Measurements from ENCODE around the gene POLR3GL.

POLR3GL gene

DNA sequence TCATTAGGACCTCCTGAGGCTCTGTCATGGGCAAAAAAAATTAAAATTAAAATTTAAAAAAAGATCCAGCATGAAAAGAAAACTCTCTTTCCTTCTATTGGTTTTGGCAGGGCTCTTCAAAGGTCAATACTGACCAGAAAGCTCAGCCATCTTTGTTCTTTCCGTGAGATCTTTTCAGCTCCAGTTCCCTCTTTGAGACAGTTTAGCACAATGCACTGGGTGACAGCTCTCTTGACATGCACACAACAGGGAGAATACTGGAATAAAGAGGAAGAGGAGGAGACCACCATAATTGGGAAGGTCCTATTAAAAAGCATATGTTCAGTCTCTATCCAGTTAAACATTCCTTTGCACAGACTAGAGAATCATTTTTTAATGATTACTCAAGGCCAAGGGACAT, 13.0 kb upstream of the POLR3GL start:
- no peak for DNase-seq

DNA sequence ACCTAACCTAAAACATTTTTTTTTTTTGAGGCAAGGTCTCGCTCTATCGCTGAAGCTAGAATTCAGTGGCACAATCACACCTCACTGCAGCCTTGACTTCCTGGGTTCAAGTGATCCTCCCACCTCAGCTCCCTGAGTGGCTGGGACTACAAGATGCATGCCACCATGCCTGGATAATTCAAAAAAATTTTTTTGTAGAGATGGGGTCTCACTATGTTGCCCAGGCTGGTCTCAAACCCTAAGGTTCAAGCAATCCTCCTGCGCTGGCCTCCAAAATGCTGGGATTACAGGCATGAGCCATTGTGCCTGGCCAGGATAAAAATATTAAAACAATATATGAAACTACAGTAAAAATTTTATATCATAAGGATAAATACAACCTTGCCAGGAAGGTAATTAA, 11.6 kb upstream of the POLR3GL start:
- DNase-seq = no peak

DNA sequence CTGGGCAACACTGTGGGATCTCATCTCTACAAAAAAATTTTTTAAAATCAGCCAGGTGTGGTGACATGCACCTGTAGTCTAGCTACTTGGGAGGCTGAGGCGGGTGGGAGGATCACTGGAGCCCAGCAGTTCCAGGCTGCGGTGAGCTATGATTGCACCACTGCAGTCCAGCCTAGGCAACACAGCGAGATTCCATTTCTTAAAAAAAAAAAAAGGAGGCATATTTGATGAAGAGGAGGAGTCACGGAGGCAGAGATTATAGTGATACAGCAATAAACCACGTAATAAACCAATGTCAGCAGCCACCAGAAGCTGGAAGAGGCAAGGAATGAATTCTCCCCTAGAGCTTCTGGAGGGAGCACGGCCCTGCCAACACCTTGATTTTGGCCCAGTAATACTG, 10.6 kb upstream of the POLR3GL start:
- no peak for DNase-seq

DNA sequence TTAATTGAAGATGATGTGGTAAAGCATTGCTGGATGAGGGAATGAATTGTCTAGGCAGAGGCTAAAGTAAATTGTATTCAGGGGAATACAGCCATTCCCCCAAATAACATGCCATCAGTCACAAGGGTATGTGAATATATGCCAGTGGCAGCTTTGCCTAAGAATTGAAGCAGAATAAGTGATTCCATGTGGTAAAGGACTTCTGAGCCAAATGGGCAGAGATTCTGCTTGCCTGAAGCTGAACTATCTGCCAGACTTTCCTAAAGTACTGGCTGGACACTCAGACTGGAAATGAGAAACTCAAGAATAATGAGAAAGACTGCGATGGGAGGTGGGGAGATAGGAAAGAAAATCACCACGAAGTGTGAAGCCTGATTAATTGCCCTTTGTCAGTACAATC, 9.1 kb upstream of the POLR3GL start:
- no peak for DNase-seq

DNA sequence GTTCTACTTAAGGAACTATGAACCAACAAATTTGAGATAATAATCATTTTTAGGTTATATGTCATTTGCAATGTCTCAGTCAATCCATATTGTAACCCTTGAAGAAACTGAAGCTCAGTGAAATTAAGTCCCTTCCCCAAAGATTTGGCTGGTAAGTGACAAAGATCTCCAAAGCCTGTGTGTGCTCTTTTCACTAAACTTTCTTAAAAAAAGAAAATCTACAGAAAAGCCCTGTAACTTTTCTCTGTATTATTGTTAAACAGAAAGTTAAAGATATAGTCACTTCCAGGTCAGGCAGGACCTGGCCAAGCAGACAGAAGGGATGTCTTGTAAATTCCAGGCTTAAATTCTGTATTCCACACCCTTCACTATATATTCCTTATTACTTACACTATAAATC, 8.1 kb upstream of the POLR3GL start:
- DNase-seq = no peak

DNA sequence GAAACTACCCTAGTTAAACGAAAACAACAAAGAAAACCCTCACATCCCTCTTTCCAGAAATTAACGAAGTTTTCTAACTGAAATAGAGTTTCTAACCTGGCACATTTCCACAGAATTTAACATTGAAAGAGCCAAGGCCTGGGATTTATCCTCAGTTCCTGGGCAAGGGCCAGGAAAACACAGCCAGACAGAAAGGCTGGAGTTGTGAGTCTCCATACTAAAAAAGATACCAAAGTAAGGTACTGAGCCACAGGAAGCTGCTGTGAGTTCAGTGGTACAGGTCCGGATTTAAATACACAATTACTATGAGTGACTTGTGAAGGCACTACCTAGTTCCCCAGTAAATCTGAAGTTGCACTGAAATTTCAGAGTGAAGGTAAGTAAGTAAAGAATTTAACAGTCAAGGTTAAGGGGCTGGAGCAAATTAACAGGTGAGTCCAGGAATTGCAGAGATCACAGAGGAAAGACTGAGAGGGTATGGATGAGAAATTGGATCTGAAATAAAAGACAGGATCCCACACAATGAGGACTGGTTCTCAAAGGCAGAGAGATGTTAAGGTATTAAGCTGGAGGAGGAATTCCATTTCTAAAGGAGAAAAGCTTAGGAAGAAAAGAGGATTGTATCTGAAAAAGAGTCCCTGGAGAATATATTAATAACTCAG, 7.6 kb upstream of the POLR3GL start:
- peak; percentile 40 for DNase-seq

DNA sequence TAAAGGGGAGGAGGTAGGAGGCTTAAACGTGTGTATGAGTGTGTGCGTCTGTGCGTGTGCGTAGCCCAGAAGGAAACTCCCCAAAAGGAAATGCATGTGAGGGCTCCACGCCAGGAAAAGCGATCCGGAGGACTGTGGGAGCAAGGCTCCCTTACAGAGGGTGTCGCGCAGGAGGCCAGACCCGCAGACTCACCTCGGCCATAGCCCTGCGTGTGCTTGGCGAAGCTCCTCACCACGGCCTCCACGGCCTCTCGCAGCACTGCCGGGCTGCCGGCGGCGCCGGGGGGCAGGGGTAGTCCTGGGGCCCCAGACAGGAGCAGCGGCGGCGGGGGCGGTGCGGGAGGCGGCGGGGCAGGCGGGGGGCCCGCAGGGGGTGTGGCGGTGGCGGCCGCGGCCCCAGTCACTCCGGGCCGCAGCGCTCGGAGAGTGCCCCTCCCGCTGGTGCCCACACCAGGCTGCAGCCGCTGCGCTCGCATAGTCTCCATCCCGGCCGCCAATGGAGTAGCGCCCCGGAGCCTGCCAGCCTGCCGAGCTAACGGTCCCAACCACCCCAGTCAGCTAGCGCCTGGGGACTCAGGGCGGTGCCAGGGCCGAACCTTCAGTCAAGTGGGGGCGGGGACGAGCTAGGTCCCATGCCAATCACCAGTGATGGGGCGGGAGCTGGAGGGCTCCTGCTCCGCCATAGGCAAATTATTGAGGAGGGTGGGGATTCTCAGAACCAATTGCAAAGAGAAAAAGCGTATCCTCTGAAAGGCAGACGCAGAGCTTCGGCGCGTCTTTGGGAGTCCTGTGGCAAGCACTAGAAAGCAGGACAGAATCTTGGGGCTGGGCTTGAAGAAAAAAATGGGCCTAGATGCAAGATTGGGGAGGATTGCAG, 6.8 kb upstream of the POLR3GL start, which contains the start of gene LIX1L:
Gene LIX1L, minus strand, starts transcription at position 575 of the 877 bp plus-strand sequence. Its CDS starts 90 bp downstream, at position 485.
- peak; percentile 99 for DNase-seq

DNA sequence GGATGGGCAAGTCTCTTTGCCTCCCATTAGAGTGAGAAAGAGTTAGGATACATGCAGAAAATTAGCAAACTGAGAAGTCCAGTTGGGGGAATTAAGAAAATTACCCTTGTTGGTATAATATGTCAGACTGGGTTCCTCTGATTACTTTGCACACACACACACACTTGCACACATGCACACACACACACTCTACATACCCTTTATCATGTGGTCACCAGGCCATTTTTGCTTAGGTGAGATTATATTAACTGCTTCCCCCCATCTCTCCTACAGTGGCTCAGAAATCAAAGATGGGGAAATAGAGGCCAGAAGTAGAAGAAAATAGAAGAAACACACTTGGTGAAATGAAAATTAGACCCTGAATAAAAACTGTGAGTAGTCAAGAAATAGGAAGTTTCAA, 5.8 kb upstream of the POLR3GL start:
- DNase-seq = no peak

DNA sequence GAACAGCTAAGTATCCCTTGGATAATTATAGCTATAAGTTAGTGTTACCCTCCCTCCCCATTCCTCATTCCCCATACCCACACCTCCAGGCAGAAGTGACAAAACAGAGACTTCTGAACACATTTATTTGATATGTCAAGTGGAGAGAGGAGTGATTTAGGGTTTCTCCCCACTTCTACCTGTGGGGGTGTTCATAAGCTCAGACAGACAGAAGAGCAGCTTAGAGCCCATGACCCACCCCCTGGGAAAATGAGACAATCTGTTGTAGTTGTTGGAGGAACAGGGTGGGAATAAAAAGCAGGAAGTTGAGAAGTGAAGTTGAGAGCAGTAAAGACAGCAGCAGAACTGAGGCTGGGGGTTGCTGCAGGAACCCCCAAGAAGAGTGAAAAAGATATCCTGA, 5.2 kb upstream of the POLR3GL start:
- DNase-seq = no peak

DNA sequence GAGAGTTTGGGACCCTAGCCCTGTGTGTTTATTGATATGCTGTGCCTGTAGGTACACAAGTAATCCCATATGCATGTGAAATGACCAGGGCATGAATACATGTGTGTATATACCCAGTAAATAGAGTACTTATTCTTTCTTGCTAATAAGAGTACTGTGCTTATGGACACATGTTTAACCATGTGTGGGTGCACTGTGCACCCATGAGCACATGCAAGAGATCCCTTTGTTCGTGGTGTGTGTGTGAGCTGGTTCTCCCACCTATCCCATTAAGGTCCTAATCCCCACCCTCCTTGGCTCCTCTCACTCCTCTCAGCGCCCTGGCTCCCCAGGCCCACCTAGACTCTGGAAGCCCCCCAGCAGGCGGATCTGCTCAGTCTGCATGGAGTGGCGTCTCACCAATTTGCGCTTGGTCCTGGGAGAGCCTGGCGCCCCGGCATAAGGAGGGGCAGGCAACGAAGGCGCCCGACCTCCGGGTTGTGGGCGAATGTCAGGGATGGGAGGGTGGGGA, 4.5 kb upstream of the POLR3GL start:
- DNase-seq = peak; percentile 36

DNA sequence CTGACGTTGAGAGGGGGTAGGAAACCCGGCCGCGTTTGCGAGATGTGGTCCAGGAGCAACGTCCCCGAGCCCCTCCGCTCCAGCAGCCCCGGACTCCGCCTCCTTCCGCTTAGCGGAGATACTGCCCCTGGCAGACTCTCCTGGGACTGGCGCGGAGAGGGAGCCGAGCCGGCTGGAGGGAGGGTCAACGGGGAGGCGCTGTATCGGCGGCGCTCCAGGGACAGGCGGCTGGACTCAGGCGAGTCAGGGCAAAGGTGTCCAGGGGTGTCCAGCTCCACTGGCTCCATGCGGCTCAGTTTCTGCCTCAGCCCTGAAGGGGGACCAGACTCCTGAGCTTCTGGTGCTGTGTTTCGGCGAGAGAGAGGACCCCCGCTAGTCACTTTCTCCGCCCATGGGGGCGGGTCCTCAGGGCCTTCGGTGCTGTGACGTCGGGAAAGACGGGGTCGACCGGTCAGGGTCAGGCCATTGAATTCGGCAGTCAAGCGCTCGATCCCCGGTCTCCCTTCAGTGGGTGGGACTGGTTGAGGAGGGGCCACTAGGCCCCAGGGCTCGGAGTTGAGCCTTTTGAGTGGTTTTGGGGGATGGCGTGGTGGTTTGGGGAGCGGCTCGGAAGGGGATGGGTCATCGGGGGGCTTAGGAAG, 3.9 kb upstream of the POLR3GL start:
- peak; percentile 83 for DNase-seq

DNA sequence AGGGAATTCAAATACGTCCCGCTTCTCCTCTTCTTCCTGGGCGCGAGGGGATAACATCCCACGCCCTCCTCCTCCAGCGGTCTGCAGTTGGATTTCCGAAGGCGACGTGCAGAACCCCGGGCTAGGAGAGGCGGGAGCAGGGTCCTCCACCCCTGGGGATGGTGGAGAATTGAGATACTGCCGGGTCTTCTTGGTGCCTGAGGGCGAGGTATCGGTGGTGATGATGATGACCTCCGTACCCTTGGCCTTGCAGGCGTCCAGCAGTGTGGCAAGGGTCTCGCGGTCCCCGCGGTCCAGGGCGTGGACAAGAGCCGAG, 3.4 kb upstream of the POLR3GL start:
- peak; percentile 34 for DNase-seq

DNA sequence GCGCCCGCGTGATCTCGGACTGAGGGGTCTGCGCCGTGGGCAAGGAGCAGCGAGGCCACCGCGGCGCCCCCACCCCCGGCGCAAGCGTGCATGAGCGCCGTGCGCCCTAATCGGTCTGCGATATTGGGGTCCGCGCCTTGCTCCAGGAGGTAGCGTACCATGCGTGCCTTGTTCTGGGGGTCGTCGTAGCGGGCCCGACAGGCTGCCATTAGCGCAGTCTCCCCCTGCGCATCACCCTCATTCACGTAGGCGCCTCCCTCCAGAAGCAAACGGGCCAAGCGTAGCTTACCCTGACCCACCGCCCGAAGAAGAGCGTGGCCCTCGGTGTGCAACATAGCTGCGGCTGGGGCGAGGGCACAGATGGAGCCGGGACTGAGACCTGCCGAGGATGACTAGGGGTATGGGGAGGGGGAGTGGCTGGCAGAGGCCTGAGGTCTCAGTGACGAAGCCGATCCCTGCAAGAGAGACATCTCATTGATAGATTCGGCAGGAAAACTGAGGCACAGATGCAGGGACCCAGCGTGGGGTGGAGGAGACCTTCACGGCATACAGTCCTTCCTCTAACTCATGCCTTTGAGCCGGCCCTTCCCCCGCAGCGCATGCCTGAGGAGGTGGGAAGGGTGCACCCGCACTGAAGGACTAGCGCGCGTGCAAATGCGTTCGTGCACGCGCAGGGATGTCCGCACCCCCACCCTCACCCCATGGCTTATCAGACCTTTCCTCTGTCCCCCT, 2.9 kb upstream of the POLR3GL start:
- peak; percentile 63 for DNase-seq

DNA sequence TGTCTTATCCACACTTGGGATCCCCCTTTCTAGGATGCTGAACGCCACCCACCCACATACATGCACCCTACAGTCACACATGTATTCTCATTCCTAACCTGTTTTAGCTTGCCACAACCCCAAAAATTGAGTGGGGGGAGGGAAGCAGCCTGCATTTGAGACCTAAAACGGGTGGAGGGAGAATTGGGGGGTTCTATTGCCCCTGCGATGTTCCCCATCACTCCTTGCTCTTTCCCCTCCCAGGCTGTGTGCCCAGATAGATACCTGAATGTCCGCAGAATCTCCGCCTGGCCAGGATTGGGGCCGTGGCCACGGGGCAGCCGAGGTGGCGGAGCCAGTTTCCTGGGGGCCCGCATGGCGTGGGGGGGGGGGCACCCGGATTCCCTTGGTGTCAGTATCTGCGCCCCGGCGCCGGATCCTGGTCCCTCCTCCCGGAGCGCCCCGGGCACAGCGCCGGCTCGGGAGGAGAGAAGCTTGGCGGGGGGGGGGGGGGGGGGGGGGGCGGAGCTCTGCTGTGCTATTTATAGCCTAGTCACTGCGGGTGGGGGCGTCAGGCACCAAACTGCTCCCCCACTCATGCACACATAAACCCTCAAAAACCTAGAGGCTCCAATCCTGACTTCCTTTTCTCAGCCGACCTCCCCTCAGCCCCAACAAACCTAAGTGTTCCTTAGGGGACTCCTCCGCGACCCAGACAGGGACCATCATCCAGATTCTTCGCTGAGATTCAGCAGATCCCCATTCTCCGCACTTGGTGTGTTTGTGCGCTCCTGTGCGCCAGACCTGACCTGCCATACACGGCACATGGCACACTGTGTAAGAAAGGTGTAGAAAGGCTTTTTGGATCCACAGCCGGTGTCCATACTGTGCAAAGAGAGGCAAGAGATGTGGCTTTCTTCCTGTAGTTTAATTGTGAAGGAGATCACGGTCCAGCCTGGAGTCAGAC, 2.1 kb upstream of the POLR3GL start:
- peak; percentile 66 for DNase-seq

DNA sequence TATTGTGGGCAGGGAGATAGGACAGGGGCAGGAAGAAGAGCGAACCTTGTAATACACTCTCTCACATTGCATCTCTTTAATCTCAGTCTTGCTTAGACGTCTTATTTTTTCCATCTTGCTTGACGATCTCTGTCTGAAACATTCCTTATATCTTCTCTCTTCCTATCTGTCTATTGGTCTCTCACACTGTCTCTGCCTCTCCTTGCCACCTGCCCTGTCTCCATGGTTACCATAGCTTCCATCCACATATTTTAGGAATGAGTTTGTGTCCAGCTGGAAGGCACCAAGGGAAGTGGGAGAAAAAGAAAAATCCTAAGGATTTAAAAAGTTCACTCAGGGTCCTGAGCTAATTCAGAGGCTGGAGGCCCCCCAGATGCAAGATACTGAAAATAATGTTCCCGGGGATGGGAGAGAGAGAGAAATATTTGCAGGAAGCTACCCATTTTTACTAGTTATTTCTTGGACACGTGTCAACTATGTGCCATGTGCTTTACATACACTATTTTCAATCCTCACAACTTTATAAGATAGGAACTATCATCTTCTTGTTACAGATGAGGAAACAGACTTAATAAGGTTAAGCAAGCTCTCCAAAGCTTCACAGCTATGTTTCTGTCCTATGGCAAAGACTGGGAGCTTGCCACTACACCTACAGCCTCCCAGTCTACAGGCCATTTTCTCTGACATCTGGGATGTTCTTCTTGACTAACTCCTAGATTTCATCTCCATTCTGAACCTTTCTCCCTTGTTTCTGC, 1.0 kb upstream of the POLR3GL start:
- peak; percentile 84 for DNase-seq

DNA sequence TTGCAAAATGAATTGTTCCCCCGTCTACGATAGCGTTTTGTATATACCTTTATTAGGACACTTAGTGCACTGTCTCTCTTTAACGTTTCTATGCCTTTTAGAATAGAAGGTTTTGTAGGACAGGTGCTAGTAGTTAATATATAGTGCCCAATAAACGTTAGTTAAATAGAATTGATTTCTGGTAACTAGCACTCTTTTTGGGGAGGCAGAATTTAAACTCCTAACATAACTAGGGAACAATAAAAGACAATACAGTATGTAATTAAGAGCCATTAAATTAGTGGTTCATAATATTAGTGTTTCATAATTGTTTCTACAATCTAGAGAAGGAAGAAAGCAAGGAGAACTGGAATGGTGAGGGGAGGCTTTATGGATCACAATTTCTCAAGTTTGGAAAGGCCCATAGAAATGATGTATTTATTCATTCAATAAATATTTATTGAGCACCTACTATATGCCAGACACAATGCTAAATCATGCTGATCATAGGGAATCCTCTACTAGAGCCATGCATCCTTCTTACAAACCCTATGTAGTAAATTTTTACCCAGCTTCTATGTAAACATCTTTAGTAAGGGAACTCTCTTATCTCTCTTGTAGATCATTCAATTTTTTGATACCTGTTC, 742 bp downstream of the POLR3GL start:
- DNase-seq = no peak

DNA sequence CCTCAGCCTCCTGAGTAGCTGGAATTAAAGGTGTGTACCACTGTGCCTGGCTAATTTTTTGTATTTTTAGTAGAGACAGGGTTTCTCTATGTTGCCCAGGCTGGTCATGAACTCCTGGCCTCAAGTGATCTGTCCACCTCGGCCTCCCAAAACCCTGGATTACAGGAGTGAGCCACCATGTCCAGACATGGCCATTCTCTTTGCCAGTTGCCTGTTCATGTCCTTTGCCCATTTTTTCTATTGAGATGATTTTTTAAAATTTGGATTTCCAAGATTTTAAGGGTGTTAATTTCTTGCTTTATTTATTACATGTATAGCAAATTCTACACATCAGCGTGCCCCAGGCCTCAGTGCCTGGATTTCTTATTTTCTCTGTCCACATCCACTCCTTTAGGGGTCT, 2.8 kb downstream of the POLR3GL start:
- no peak for DNase-seq

DNA sequence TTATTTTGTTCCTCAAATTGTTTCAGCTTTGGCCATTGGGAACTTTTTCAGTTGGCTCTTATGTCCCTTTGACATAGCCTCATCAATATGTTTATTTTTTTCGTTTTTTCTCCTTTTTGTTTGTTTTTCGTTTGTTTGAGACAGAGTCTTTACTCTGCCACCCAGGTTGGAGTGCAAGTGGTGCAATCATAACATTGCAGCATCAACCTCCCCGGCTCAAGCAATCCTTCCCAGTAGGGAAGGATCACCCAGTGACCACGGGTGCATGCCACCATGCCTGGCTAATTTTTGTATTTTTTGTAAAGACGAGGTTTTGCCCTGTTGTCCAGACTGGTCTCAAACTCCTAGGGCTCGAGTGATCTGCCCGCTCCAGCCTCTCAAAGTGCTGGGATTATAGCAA, 8.1 kb downstream of the POLR3GL start:
- no peak for DNase-seq

DNA sequence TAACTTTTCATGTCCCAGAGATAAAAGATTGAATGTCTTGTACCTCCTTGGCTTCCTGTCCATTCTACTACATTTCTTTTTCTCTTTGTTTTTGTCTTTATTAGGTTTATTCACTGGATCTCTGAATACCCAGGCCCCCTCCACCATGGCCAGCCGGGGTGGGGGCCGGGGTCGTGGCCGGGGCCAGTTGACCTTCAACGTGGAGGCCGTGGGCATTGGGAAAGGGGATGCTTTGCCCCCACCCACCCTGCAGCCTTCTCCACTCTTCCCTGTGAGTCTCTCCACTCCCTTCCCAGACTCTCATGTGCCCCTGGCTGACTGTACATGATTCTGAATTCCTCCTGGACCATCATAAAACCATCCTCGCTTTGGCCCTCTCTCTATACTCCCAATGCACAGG, 10.2 kb downstream of the POLR3GL start:
- DNase-seq = no peak

DNA sequence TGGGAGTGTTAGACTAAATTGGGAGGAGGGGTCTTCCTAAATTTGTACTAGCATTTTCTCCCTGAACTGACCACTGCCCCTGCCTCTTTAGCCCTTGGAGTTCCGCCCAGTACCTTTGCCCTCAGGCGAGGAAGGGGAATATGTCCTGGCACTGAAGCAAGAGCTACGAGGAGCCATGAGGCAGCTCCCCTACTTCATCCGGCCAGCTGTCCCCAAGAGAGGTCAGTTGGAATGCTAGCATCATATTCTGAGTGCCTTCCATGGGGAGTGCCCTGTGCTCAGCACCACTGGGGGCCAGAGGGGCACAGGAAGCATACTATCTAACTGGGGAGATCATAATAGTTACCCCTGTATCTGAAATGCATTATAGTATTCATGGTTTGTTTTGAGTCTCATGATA, 10.7 kb downstream of the POLR3GL start:
- DNase-seq = no peak

DNA sequence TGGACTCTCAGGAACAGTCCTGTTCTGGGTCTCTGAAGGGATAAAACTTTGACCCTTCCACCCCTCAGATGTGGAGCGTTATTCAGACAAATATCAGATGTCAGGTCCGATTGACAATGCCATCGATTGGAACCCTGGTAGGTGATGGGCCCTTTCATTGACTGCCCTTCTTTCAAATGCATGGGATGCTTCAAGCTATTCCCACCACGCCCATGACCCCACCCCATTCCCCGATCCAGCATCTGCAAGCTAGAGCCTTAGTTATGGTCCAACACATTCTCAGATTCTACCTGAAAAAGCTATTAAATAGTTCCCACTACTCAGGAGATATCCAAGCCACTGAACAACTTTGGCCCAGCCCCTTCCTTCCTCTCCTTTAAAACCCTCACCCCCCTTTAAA, 12.5 kb downstream of the POLR3GL start:
- DNase-seq = no peak
